Right kidney (tissue), 9 donors: Measurements from ENCODE around the gene FXYD1.
"Not testable (repeated sequence)": the region's sequence is repeated elsewhere in the genome, so short reads cannot be mapped to it uniquely, and the experiment has no call there.

Source experiments
- DNase-seq: peaks from one replicate; pipeline ENCODE4 v3.0.0-alpha.2; 2016
- long read RNA-seq, 8 donors: transcript quantifications; one replicate each; lab custom pipeline, GENCODE V29; 2026

The FXYD1 gene
- long read RNA-seq, donor 1, transcript FXYD1-201 (8 exons, 592 nt) = major isoform, 10 of 12 reads
- long read RNA-seq, donor 1, partial matches to known transcripts = 0 of 12 reads
- long read RNA-seq, donor 1, other reads (novel, unspliced or antisense) = 0 of 12 reads
- long read RNA-seq, donor 2, transcript FXYD1-201 (8 exons, 592 nt) = major isoform, 7 of 9 reads
- long read RNA-seq, donor 2, partial matches to known transcripts = 0 of 9 reads
- long read RNA-seq, donor 2, other reads (novel, unspliced or antisense) = 0 of 9 reads
- long read RNA-seq, donor 3, transcript FXYD1-201 (8 exons, 592 nt) = major isoform, 5 of 7 reads
- long read RNA-seq, donor 3, partial matches to known transcripts = 0 of 7 reads
- long read RNA-seq, donor 3, other reads (novel, unspliced or antisense) = 0 of 7 reads
- long read RNA-seq, donor 4, transcript FXYD1-201 (8 exons, 592 nt) = major isoform, 9 of 17 reads
- long read RNA-seq, donor 4, partial matches to known transcripts = 0 of 17 reads
- long read RNA-seq, donor 4, other reads (novel, unspliced or antisense) = 0 of 17 reads
- long read RNA-seq, donor 5, transcript FXYD1-201 (8 exons, 592 nt) = major isoform, 6 of 9 reads
- long read RNA-seq, donor 5, partial matches to known transcripts = 0 of 9 reads
- long read RNA-seq, donor 5, other reads (novel, unspliced or antisense) = 0 of 9 reads
- long read RNA-seq, donor 6, transcript FXYD1-201 (8 exons, 592 nt) = major isoform, 6 of 11 reads
- long read RNA-seq, donor 6, partial matches to known transcripts = 0 of 11 reads
- long read RNA-seq, donor 6, other reads (novel, unspliced or antisense) = 0 of 11 reads
- long read RNA-seq, donor 7 = 0 reads
- long read RNA-seq, donor 8, transcript FXYD1-201 (8 exons, 592 nt) = major isoform, 11 of 13 reads
- long read RNA-seq, donor 8, partial matches to known transcripts = 0 of 13 reads
- long read RNA-seq, donor 8, other reads (novel, unspliced or antisense) = 0 of 13 reads

- no peak for DNase-seq
Measured at GRCh38 chr19:35138305-35138892, at the start of gene FXYD1. Gene FXYD1, plus strand, starts transcription at chr19:35138824. Its CDS starts 1,256 bp downstream, at chr19:35140080.

- no peak for DNase-seq
Measured at GRCh38 chr19:35089554-35089953, 49.1 kb upstream of the FXYD1 start.

- DNase-seq = no peak
Measured at GRCh38 chr19:35090160-35090505, 48.5 kb upstream of the FXYD1 start.

GRCh38 chr19:35090506-35091214 is 48.0 kb upstream of the FXYD1 start:
- peak; percentile 74 for DNase-seq

DNA sequence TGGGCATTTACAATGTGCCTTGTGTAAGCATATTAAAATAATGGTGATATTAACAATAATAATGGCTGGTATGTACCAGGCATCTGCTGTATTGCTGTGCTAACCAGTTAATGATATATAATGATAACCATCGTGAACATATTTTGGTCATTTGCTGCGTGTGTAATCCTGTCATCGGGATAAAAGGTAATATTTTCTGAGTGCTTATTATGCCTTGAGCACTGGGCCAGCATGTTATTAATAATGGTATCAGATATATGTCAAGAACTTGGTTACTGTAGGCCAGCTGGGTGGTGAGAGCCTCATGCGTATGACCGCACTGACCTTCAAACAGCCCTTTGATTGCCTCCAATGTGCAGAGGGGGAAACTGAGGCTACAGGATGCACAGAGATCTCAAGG is 45.2 kb upstream of the FXYD1 start:
- DNase-seq = no peak

DNA sequence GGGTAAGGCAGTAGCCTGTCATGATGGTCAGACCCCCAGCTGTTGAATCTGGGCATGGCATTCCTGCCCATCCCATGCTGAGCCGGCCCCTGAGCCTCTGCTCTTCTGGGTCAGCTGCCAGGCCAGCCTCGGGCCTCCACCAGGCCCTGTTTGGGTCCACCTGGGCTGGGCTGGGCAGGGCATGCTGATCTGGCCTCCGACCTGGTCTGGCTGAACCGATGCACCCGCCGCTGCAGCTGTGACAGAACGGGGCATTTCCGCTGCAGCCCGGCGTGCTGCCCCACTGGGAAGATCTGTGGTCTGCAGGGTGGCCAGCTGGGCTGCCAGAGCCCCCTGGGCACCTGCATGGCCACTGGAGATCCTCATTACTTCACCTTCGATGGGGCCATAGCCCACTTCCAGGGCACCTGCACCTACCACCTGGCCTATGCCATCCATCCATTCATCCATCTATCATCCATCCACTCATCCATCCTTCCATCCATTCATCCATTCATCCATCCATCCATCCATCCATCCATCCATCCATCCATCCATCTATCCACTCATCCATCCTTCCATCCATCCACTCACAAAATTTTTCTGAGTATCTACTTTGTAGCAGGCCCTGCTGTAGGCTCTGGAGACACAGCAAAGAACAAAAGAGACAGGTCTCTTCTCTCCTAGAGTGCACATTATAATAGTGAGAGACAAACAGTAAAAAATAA is 44.5 kb upstream of the FXYD1 start:
- no peak for DNase-seq

DNA sequence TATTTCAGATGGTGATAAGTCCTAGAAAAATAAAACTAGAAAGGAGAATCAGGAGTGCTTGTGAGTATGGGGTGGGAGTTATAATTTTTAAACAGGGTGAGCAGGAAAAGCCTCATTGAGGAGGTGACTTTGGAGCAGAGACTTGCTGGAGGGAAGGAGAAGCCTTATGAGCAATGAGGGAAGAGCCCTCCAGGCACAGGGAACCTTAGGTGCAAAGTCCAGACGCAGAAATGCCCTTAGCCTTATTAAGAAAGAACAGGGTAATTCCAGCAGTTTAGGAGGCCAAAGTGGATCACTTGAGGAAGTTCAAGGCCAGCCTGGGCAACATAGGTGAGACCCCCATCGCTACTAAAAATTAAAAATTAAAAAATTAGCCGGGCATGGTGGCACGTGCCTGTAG is 44.0 kb upstream of the FXYD1 start:
- no peak for DNase-seq

DNA sequence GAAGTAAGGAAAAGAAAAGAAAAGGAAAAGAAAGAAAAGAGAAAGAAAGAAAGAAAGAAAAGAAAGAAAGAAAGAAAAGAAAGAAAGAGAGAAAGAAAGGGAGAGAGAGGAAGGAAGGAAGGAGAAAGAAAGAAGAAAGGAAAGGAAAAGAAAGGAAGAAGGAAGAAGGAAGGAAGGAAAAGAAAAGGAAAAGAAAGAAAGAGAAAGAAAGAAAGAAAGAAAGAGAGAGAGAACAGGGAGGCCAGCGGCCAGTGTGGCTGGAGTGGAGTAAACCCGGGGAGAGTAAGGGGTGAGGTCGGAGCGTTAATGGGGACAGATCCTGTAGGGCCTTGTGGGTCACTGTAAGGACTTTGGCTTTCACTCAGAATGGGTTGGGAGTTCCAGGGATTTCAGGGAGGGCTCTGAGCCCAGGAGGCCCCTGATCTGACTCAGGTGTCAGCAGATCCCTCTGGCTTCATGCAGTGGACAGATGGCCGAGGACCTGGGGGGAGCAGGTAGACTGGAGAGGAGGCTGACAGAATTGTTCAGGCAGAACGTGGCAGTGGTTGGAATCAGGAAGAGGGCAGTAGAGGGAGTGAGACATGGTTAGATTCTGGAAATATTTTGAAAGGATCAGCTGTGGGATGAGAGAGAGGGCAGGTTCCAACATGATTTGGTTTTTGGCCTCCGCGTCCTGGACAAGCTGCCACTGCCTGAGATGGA is 42.8 kb upstream of the FXYD1 start:
- DNase-seq = no peak

GRCh38 chr19:35098413-35099049 is 40.1 kb upstream of the FXYD1 start:
- DNase-seq = no peak

DNA sequence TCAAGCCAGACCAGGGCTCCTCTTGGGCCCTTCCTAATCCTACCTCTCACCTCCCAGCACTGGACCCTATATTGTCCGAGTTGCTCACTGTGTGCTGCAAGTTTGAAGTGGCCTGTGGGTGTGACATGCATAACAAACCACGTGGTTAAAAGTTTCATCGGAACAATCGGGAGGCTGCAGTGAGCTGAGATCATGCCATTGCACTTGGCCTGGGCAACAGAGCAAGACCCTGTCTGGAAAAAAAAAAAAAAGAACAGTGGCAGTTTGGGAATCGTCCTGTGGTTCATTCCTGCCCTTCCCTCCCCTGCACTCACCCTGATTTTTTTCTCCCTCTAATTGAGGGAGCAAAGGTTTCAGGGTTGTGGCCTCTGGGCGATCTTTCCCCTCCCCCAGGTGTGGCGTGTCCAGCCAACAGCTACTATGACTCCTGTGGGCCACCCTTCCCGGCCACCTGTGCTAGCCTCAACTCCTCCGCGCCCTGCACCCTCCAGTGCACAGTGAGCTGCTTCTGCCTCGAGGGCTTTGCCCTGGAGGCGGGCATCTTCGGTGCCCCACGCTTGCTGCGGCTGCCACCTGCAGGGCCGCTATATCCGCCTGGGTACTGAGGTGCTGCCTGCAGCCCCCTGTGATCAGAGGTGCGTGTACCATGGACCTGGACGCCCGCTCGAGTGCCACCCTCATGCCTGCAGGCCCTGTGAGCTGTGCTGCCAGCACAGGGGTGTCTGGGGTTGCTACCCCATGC is 39.3 kb upstream of the FXYD1 start:
- no peak for DNase-seq

DNA sequence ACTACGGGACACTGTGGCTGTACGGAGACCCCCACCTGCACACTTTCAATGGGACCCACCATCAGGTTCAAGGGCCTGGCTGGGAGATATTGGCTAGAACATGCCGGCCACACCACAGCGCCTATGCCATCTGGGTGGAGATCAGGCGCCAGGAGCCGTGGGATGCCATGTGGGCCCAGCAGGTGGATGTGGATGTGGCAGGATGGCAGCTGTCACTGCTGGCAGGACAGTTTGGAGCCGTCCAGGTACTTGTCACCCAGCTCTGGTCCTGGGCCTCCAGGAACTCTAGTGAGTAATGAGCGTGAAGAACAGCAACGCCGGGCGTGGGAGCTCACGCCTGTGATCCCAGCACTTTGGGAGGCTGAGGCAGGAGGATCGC is 38.7 kb upstream of the FXYD1 start:
- DNase-seq = no peak

DNA sequence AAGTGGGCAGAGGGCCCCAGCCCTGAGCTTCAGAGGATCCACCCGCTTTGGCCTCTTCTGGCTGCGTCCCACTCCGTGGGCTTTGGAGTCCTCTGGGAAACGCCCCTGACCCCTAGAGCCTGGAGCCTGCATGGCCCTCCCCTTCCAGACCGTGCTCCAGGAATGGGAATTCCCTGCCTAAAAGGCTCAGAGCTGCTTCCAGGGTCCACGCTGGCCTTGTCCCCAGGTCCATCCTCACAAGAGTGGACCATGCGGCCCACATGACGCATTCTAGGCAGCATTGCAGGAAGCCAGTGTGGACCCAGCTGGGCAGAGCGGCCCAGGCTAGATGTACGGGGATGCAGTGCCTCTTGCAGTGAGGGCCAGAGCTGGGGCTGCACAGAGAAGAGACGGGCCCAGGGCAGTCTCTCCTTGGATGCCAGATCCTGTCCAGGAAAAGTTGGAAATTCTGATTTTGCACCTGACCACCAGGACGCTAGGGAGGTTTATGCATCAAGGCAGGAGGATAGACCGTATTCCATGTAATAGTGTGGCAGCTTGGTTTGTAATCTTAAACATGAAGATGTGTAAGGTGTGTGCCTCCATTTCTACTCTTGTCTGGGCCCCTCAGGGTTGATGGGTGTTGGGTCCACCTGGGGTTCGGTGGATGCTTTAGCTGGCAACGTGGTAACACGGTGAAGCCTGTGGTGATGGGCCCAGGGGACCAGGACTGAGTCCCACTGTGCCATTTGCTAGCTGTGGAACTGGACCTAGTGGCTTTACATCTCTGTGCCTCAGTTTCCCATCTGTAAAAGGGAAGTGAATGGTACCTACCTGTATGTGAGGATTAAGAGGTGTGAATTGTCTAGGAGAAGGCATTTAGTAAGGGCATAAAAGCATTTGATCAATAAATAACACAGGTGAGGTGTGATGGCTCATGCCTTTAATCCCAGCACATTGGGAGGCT is 37.8 kb upstream of the FXYD1 start:
- no peak for DNase-seq

- not testable (repeated sequence) for DNase-seq
Measured at GRCh38 chr19:35101949-35102348, 36.7 kb upstream of the FXYD1 start.

DNA sequence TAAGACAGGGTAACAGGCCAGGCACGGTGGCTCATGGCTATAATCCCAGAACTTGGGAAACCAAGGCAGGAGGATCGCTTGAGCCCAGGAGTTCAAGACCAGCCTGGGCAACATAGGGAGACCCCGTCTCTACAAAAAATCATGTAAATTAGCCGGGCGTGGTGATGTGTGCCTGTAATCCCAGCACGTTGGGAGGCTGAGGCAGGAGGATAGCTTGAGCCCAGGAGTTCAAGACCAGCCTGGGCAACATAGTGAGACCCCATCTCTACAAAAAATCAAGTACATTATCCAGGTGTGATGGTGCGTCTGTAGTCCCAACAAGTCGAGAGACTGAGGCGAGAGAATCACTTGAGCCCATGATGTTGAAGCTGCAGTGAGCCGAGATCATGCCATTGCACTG is 35.0 kb upstream of the FXYD1 start:
- DNase-seq = not testable (repeated sequence)

DNA sequence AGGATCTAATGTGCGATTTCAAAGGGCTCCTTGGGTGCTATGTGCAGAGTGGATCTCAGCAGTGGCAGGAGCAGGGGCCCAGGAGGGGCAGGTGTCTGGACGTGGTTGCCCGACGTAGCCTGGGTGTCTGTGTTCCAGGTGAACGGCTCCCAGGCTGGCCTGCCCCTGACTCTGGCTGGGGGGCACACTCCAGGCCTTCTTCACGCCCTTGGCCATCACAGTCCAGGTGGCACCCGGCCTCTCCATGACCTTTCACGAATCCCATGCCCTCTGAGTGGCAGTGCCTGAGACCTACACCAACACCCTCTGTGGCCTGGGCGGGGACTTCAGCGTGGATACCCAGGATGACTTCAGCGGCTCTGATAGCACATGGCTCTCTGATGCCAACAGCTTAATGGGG is 34.3 kb upstream of the FXYD1 start:
- no peak for DNase-seq

GRCh38 chr19:35105047-35105410 is 33.6 kb upstream of the FXYD1 start:
- no peak for DNase-seq

DNA sequence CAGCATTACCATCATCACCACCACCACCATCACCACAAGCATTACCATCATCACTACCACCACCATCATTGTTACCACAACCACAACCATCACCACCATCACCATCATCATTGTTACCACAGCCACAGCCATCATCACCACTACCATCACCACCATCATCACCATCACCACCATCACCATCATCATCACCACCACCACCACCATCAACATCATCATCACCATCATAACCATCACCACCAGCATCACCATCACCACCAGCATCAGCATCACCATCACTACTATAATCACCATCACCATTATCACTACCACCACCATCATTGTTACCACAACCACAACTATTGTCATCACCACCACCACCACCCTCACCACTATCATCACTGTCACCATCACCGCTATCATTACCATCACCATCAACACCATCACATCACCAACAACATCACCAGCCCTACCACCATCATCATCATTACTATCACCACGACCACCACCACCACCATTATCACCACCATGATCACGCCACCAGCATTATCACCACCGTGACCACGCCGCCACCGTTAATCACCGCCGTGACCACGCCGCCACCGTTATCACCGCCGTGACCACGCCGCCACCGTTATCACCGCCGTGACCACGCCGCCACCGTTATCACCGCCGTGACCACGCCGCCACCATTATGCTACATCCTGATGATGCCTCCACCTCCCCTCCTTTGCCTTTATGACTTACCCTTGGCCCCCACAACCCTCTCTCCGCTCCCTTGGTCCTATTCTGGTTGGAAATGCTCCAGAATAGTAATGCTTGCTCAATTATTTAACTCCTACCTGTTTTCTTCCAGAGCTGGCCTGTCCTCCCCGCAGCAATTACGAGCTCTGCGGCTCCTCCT is 33.0 kb upstream of the FXYD1 start:
- no peak for DNase-seq

- DNase-seq = no peak
Measured at GRCh38 chr19:35106291-35106583, 32.4 kb upstream of the FXYD1 start.
